Activated CD4-positive, alpha-beta T cell treated with anti-CD3 and anti-CD28 coated beads, Interleukin-2, amount 10 ng/mL, durations not matched to agents 7 days and 5 days (primary cell): ENCODE measurements around the gene NAP1L5. TPM values are rescaled to one million over a fixed set of nuclear protein-coding genes. Genes with fewer than 3 reads are reported as not detected.
A peak's percentile ranks its signal among the peaks of the same experiment; 100 is the strongest.

Source experiments
- CTCF ChIA-PET: fragments of 350-600 bp; sonication (Branson Sonifier 250); formaldehyde crosslinking; loops from one replicate; lab custom pipeline; 2021; ENCODE audit warnings: antibody characterized with exemption; lab: Charles Lee
- POLR2A ChIA-PET: fragments of 350-600 bp; sonication (Branson Sonifier 250); formaldehyde crosslinking; loops from one replicate; lab custom pipeline; 2021; ENCODE audit warnings: antibody characterized with exemption; lab: Charles Lee
- DNase-seq: peaks from one replicate; pipeline ENCODE4 v3.0.0-alpha.2; 2020
- H3K27ac Mint-ChIP-seq: one replicate; pipeline ENCODE4 v1.8.0; 2021; ENCODE audit warnings: mild to moderate bottlenecking, moderate library complexity, mixed read lengths
- H3K27me3 Mint-ChIP-seq: one replicate; pipeline ENCODE4 v1.8.0; 2021; ENCODE audit warnings: mixed read lengths
- H3K36me3 Mint-ChIP-seq: one replicate; pipeline ENCODE4 v1.8.0; 2021; ENCODE audit warnings: low read depth, mixed read lengths
- H3K4me1 Mint-ChIP-seq: one replicate; pipeline ENCODE4 v1.8.0; 2021; ENCODE audit warnings: mixed read lengths
- H3K4me3 Mint-ChIP-seq: one replicate; pipeline ENCODE4 v1.8.0; 2021; ENCODE audit warnings: mild to moderate bottlenecking, moderate library complexity, mixed read lengths
- H3K9me3 Mint-ChIP-seq: one replicate; pipeline ENCODE4 v1.8.0; 2021; ENCODE audit warnings: mixed read lengths
- total RNA-seq, 2 experiments: library from RNA; stranded (reverse); gene quantifications; one replicate each; pipeline ENCODE4 v1.2.3, GENCODE V29; 2021

NAP1L5 gene
- total RNA-seq, 2 experiments from 2014 or later: 3.7 to 4.3 TPM

DNA sequence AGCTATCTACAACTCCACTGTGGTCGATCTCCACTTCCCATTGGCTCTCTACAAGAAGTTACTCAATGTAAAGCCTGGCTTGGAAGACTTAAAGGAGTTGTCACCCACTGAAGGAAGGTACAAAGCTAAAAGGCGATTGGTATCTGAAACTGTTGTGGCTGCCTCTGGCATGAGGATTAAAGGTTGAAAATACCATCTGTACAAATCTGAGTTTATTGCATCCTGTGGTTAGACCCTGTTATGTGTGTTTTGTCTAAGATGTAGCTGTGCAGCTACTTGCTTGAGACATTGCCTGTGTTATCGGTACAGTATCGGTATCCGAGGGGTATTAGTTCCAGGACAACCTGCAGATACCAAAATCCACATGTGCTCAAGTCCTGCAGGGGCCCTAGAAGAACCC lies 16.4 kb downstream of the NAP1L5 start:
- CTCF ChIA-PET: interaction anchor here (0.7 to 1.1 kb wide), 2 partner anchors 26 to 149 kb away, joined by 3 read pairs; no protein-coding TSS in a partner anchor
- DNase-seq: no peak
- Mint-ChIP-seq H3K27ac (no peak overlapping the region), H3K36me3 (peaks cover 59% of the 10 kb centered on the region), H3K4me3 (no peak overlapping the region), H3K9me3 (no peaks in the 10 kb centered on the region), H3K27me3 (no peaks in the 10 kb centered on the region), H3K4me1 (peaks cover 4% of the 10 kb centered on the region)
- POLR2A ChIA-PET: no interaction called here

DNA sequence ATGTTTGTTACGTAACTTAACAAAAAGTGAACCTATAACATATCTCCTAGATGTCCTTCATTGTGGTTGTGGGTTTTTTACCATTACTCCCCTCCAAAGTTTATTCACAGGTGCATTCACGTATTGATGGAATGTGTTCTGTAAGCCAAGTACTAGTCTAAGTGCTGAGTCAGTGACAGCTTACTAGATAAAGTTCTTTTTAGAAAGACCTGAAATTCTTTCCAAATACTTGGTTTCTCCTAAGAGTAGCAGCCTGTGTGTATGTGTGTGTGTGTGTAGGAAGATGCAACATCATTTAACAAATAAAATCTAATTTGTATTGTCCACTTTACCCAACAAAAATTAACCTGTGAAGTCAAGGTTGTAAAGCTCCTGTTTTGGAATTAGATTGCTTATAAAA lies 22.1 kb downstream of the NAP1L5 start:
- H3K27ac Mint-ChIP-seq: no peak overlapping the region
- no peaks in the 10 kb centered on the region for H3K27me3 Mint-ChIP-seq
- DNase-seq: no peak
- ChIA-PET POLR2A (no interaction called here), CTCF (no interaction called here)
- peaks cover 4% of the 10 kb centered on the region for H3K4me1 Mint-ChIP-seq
- H3K4me3 Mint-ChIP-seq: no peak overlapping the region
- H3K9me3 Mint-ChIP-seq: no peaks in the 10 kb centered on the region
- H3K36me3 Mint-ChIP-seq: peaks cover 36% of the 10 kb centered on the region

DNA sequence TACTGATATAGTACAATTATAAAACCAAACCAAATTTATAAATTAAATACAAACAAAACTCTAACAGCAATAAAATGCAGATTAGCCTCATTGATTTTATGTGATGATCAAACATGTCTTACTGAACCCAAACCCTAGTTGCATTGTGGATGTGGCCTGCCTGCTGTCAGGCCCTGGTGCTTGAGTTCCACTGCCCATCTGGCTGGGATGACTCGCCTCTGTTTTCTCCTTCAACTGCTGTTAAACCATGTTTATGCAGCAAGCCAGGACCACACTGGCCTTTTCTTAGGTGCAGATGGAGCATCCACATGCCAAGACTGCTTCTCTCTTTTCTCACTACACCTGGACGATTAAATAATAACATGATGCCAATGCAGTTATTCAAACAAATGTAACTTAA lies 22.6 kb downstream of the NAP1L5 start:
- DNase-seq: no peak
- Mint-ChIP-seq H3K27ac (no peak overlapping the region), H3K36me3 (peaks cover 32% of the 10 kb centered on the region), H3K27me3 (no peaks in the 10 kb centered on the region), H3K9me3 (no peaks in the 10 kb centered on the region), H3K4me1 (peaks cover 4% of the 10 kb centered on the region), H3K4me3 (no peak overlapping the region)
- CTCF ChIA-PET: no interaction called here
- POLR2A ChIA-PET: no interaction called here

DNA sequence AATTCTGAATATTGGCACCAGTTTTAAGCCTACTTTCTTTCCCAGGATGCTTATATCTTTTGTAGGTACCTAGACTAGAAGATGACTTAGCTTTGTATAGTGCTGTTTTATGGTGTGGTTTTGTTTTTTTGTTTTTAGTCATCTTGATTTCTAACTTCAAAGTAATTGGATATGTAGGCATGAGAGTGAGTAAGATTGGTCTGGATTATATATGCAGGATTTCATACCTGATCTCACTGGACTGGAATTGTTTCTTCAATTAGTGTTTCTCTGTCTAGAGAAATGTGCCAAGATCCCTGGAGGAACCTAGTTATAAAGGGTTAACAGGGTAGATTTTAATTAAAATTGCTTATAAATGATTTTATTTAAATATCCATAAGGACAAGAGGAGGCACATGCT lies 23.1 kb downstream of the NAP1L5 start:
- ChIA-PET CTCF (no interaction called here), POLR2A (no interaction called here)
- H3K27ac Mint-ChIP-seq: no peak overlapping the region

DNA sequence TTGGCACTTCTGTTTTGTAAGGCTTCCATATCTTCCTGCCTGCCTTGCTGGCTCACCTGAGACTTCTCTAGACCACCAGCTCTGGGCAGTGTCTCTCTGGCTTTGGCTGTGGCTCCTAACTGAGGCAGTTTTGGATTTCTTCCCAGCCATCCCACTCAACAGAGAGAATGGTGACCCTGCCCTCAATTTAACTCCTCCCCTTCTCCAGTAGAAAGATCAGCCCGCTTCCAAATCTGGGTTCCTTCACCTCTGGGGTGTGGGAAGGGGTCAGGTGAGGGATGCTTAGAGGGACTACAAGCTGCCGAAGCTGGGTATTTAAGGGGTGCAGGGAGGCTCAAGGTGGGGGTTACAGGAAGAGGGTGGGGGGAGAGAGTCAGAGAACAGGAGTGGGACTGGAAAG lies 23.7 kb downstream of the NAP1L5 start:
- peaks cover 27% of the 10 kb centered on the region for H3K36me3 Mint-ChIP-seq
- POLR2A ChIA-PET: no interaction called here
- CTCF ChIA-PET: no interaction called here

More for the DNA sequence above, 23.1 kb downstream of the NAP1L5 start:
- Mint-ChIP-seq H3K4me1 (peaks cover 4% of the 10 kb centered on the region), H3K9me3 (no peaks in the 10 kb centered on the region), H3K27me3 (no peaks in the 10 kb centered on the region), H3K36me3 (peaks cover 28% of the 10 kb centered on the region), H3K4me3 (no peak overlapping the region)
- no peak for DNase-seq

DNA sequence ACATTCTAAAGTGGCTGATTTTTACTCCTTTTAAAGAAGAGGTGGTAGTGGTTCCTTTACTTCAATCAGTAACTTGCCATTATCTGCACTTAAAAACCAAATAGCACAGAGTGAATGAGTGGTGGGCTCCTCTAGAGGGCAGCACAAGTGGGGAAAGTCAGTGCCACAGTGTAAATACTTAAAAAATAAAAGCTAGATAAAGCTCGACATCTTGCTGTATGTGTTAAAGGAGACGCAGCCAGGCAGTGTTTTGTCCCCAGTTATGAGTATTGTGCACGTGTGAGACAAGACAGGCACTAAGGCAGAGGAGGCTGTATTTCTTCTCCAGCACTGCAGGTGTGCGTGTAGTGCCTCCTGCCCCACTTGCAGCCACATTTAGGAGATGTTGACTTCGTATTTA lies 24.6 kb downstream of the NAP1L5 start:
- POLR2A ChIA-PET: no interaction called here
- no peak overlapping the region for H3K4me3 Mint-ChIP-seq
- peaks cover 25% of the 10 kb centered on the region for H3K36me3 Mint-ChIP-seq
- no peaks in the 10 kb centered on the region for H3K27me3 Mint-ChIP-seq
- CTCF ChIA-PET: interaction anchor here (0.6 kb wide), 1 partner anchor 71 kb away, joined by 3 read pairs; no protein-coding TSS in a partner anchor
- no peak overlapping the region for H3K27ac Mint-ChIP-seq
- H3K9me3 Mint-ChIP-seq: no peaks in the 10 kb centered on the region
- DNase-seq: peak; percentile 40
- H3K4me1 Mint-ChIP-seq: peaks cover 4% of the 10 kb centered on the region

More for the DNA sequence above, 23.7 kb downstream of the NAP1L5 start:
- DNase-seq: no peak
- Mint-ChIP-seq H3K4me1 (peaks cover 4% of the 10 kb centered on the region), H3K27ac (no peak overlapping the region), H3K27me3 (no peaks in the 10 kb centered on the region), H3K9me3 (no peaks in the 10 kb centered on the region), H3K4me3 (no peak overlapping the region)

DNA sequence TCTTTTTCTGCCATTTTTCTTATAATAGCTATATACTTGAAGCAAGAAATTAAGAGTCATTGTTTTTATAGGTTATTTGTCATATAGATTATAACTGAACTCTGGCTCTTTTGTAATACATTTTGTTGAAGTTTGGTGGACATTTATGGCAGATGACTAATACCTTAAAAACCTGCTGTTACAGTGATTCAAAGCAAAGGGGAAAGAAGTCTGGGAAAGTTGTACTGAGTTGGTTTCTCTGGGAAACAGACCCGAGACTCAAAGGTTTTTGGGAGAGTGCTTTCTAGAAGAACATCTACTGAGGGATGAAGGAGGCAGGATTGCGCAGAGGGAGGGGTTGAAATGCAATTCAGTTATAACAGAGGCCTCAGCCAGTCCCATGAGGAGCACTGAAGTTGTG lies 35.9 kb downstream of the NAP1L5 start:
- no peak for DNase-seq
- ChIA-PET POLR2A (no interaction called here), CTCF (interaction anchor here (1.4 to 1.6 kb wide), 2 partner anchors 9 kb away, joined by 5 read pairs; no protein-coding TSS in a partner anchor)
- H3K4me3 Mint-ChIP-seq: no peak overlapping the region
- no peak overlapping the region for H3K27ac Mint-ChIP-seq
- H3K4me1 Mint-ChIP-seq: peaks cover 13% of the 10 kb centered on the region
- no peaks in the 10 kb centered on the region for H3K27me3 Mint-ChIP-seq
- no peaks in the 10 kb centered on the region for H3K9me3 Mint-ChIP-seq
- H3K36me3 Mint-ChIP-seq: peaks cover 6% of the 10 kb centered on the region

DNA sequence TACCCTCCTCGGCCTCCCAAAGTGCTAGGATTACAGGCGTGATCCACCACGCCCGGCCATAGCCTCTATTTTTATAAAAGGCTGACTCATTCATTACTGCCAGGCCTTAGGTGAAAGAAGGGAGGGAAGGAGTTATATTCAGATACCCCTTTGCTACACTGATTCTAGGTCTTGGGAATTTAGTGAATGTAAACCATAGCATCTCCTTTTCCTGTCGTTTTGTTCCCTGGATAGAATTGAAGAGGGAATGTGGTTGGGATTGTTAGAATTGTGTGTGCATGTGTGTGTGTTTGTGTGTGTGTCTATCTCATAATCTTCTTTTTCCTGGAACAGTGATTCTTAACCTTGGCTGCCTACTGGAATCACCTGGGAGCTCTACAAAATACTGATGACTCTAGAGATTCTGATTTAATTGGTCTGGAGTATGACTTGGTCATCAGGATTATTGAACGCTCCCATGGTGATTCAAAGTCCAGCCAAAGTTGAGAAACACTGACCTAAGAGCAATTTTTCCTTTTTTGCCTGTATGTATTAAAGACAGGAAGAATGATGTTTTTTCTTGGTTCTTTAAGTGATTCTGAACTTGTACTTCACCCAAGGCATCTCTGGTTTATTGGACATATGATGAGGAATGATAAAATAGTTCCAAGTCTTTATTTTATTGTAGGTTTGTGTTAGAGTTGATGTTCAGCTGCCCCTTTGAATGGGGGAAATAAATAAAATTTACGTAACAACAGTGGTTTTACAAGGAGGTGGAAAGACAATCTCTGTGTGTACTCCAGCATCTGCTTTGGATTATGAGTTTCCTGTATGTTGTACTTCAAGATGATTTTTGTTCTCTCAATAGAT lies 37.0 kb downstream of the NAP1L5 start:
- H3K27ac Mint-ChIP-seq: peak overlapping the region; percentile 31
- peaks cover 13% of the 10 kb centered on the region for H3K4me1 Mint-ChIP-seq
- no peaks in the 10 kb centered on the region for H3K9me3 Mint-ChIP-seq
- no peak overlapping the region for H3K4me3 Mint-ChIP-seq
- CTCF ChIA-PET: interaction anchor here (1.4 to 1.6 kb wide), 2 partner anchors 8 to 10 kb away, joined by 5 read pairs; no protein-coding TSS in a partner anchor
- POLR2A ChIA-PET: no interaction called here
- no peaks in the 10 kb centered on the region for H3K27me3 Mint-ChIP-seq
- DNase-seq: no peak
- H3K36me3 Mint-ChIP-seq: peaks cover 13% of the 10 kb centered on the region

DNA sequence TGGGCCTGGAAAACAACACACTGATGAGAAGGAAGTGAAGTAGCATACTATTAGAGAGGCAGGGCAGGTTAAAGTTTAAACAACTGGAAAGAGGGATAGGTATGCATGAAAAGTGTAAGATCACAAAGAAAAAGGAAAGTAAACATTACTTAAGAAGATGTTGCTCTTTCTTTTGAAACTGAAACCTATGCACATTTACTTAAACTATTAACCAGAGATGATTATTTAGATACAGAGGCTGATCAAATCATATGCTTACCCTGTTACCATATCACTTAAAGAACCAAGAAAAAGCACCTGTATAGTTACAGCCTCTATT lies 37.8 kb downstream of the NAP1L5 start:
- Mint-ChIP-seq H3K27ac (no peak overlapping the region), H3K36me3 (peaks cover 20% of the 10 kb centered on the region), H3K27me3 (no peaks in the 10 kb centered on the region), H3K4me3 (no peak overlapping the region), H3K9me3 (no peaks in the 10 kb centered on the region), H3K4me1 (peaks cover 13% of the 10 kb centered on the region)
- ChIA-PET POLR2A (no interaction called here), CTCF (interaction anchor here (1.0 to 1.1 kb wide), 2 partner anchors 49 to 120 kb away, joined by 3 to 10 read pairs; no protein-coding TSS in a partner anchor)
- DNase-seq: no peak

DNA sequence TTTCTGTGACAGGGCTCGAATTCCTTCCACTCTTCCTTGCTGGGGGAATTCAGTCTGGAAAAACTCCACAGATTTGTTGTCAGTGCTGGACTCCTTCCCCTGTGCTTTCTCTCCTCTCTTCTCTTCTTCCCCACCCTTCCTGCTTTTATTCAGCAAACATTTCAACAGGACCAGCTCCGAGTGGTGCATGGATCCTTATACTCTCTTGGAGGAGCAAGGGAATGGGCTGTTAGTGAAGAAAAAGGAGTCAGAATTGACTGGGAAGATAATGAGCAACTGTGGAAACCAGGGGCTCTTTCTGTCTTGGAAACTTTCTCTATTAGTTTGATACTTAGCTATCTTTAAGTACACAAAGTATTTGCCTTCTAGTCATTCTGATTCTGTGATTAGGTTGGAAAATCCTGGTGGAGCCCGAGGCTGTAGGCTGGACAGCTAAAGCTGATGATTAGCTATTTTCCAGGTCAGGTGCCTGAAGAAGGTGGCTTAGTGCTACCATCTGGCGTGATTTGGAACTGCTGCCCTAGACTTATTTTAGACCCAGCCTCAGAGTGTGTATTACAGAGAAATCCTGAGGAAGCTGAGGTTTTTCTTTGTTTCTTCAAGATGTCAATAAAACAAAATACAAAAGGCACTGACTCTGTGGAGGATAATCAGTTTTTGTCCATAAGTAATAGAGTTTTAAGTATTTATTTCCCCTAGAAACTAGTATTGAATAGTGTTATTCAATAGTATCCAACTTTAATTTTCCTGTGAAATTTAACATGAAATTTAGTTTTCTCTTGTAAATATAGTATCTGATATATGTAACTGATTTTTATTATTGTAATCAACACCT lies 38.4 kb downstream of the NAP1L5 start:
- Mint-ChIP-seq H3K4me1 (peaks cover 13% of the 10 kb centered on the region), H3K27me3 (no peaks in the 10 kb centered on the region), H3K4me3 (no peak overlapping the region), H3K9me3 (no peaks in the 10 kb centered on the region), H3K36me3 (peaks cover 19% of the 10 kb centered on the region), H3K27ac (no peak overlapping the region)
- DNase-seq: peak; percentile 48
- CTCF ChIA-PET: interaction anchor here (0.6 to 1.1 kb wide), 5 partner anchors 23 to 136 kb away, joined by 3 to 10 read pairs (median 3); partner anchors contain the start of gene PYURF
- POLR2A ChIA-PET: no interaction called here

DNA sequence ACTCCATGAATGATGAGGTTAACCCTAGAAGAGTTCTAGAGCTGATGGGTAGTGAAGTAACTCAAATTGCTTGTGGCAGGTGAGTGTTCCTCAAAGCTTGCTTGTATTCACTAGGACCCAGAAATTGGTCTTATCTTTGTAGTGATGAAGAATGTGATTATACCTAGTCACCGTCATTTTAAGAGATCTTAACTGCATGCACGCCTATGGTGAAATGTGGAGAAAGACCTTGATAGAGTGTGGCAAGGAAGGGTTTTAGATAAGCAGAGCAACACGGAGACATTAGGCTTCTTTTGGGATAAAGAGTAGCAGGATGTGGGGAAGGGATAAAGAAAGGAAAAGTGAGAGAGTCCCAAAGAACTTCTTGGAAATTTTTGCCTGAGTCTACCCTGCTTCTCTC lies 42.4 kb downstream of the NAP1L5 start:
- H3K4me1 Mint-ChIP-seq: peaks cover 20% of the 10 kb centered on the region
- H3K27me3 Mint-ChIP-seq: no peaks in the 10 kb centered on the region
- no peak overlapping the region for H3K4me3 Mint-ChIP-seq
- CTCF ChIA-PET: interaction anchor here (0.8 to 0.9 kb wide), 2 partner anchors 26 to 81 kb away, joined by 3 read pairs; no protein-coding TSS in a partner anchor
- H3K36me3 Mint-ChIP-seq: peaks cover 21% of the 10 kb centered on the region
- H3K9me3 Mint-ChIP-seq: no peaks in the 10 kb centered on the region
- POLR2A ChIA-PET: no interaction called here
- DNase-seq: no peak
- H3K27ac Mint-ChIP-seq: no peak overlapping the region

DNA sequence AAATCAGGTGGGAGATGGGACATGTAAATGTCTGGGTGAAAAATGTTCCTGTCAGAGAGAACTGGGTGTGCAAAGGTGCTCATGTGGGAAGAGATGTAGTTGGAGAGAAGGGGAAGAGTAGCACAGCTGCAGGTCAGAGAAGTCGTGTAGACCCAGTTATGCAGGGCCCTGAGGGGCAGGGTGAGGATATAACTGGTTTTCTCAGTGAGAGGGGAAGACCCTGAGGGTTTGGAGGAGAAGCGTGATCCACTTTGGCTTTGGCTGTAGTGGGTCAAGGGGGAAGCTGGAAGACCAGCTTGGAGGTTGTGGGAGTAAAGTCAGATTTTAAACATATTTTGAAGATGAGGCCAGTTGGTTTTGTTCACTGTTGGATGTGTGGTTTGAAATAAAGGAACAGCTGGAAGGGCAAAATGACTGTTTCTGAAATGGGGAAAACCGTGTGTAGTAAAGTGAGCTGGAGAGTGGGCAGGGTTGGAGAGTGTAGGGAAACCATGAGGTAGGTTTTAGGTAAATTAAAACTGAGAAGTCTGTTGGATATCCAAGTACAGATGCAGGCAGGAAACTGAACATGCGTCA lies 44.2 kb downstream of the NAP1L5 start:
- Mint-ChIP-seq H3K27me3 (no peaks in the 10 kb centered on the region), H3K4me3 (no peak overlapping the region), H3K4me1 (peaks cover 9% of the 10 kb centered on the region), H3K27ac (no peak overlapping the region), H3K9me3 (no peaks in the 10 kb centered on the region), H3K36me3 (peaks cover 21% of the 10 kb centered on the region)
- CTCF ChIA-PET: interaction anchor here (0.6 to 1.1 kb wide), 4 partner anchors 8 to 673 kb away, joined by 3 to 5 read pairs (median 4); no protein-coding TSS in a partner anchor
- POLR2A ChIA-PET: no interaction called here
- DNase-seq: no peak
